Measurements from ENCODE around the gene RAB32. TPM values are rescaled to one million over a fixed set of nuclear protein-coding genes. Genes with fewer than 3 reads are reported as not detected.

Gene RAB32
- total and polyA plus RNA-seq, 2 of the 4 experiments (the other 2 are of a cell fraction) = 55.7 to 108 TPM

DNA sequence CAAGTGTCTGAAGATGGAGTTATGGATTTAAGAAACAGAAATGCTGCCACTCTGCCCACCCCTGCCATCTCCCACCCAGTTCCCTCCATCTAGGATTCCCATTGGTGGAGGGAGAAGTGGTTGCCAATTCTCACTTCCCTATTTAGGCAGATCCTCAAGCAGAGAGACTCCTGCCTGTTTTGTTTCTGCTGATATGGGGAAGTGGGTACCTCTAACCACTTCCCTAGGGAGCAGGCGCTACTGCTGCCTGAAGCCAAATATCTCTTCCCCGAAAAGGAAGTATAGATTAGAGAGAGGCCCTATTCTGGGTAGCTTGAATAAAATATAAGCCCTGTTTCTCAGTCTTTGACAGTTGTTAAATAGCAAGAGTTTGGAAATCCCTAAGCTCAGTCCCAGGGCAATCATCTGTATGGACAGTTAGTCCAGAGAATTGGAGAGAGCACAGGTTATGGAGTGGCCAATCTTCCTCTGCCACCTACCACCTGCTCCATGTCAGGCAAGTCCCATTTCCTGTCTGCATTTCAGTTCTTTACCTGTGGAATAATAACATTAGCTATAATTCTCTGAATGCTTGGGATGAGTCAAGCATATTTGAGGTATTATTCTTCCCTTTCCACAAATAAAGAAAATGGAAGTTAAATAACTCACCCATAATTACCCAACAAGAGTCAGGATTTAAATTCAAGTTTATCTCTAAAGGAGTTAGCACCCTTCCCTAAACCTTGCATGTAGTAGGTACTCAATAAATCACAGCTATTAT lies 52.5 kb downstream of the RAB32 start:
- no TSS peak for BruUV-seq (replicated peaks)
- H3K56ac ChIP-seq (ENCODE audit: extremely low read depth, insufficient read depth, low read length) = no peak overlapping the region
- no peak overlapping the region for H2BK15ac ChIP-seq (ENCODE audit: low read depth, low read length)
- H2AK9ac ChIP-seq (replicated peaks; ENCODE audit: low read depth, low read length, poor library complexity) = no peak overlapping the region
- no peak overlapping the region for H3K4me2 ChIP-seq (ENCODE audit: low read depth, low read length)
- no peak for TF ChIP-seq FOS (IDR thresholded peaks at IDR 0.05; ENCODE audit: low read depth, low read length)
- TF ChIP-seq RAD21 (IDR thresholded peaks at IDR 0.05; ENCODE audit: low read length) = no peak
- TF ChIP-seq MXI1 (IDR thresholded peaks at IDR 0.05; ENCODE audit: borderline replicate concordance, low read depth, low read length) = no peak
- no peak for TF ChIP-seq MAFK (IDR thresholded peaks at IDR 0.05; ENCODE audit: low read depth, low read length)
- TF ChIP-seq POLR2A (IDR thresholded peaks at IDR 0.05; ENCODE audit: low read depth, low read length) = no peak
- no peak for TF ChIP-seq CEBPB (IDR thresholded peaks at IDR 0.05; ENCODE audit: low read depth, low read length)
- TF ChIP-seq, protein P1, sequence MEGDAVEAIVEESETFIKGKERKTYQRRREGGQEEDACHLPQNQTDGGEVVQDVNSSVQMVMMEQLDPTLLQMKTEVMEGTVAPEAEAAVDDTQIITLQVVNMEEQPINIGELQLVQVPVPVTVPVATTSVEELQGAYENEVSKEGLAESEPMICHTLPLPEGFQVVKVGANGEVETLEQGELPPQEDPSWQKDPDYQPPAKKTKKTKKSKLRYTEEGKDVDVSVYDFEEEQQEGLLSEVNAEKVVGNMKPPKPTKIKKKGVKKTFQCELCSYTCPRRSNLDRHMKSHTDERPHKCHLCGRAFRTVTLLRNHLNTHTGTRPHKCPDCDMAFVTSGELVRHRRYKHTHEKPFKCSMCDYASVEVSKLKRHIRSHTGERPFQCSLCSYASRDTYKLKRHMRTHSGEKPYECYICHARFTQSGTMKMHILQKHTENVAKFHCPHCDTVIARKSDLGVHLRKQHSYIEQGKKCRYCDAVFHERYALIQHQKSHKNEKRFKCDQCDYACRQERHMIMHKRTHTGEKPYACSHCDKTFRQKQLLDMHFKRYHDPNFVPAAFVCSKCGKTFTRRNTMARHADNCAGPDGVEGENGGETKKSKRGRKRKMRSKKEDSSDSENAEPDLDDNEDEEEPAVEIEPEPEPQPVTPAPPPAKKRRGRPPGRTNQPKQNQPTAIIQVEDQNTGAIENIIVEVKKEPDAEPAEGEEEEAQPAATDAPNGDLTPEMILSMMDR (conservative IDR thresholded peaks at IDR 0.05; ENCODE audit: low read depth, low read length) = no peak
- no peak for TF ChIP-seq RFX5 (IDR thresholded peaks at IDR 0.05; ENCODE audit: low read depth, low read length)
- no peak for TF ChIP-seq CHD1 (IDR thresholded peaks at IDR 0.05; ENCODE audit: low read depth, low read length)
- no peak for TF ChIP-seq BHLHE40 (IDR thresholded peaks at IDR 0.05; ENCODE audit: low read depth, low read length)
- no peak for TF ChIP-seq MAZ (IDR thresholded peaks at IDR 0.05; ENCODE audit: borderline replicate concordance, low read depth, low read length)
- TF ChIP-seq RCOR1 (IDR thresholded peaks at IDR 0.05; ENCODE audit: insufficient replicate concordance, low read length) = no peak
- TF ChIP-seq NFE2L2 (IDR thresholded peaks at IDR 0.05; ENCODE audit: low read depth, low read length) = no peak
- H2BK5ac ChIP-seq (ENCODE audit: low read depth, low read length, poor library complexity, severe bottlenecking) = no peak overlapping the region
- H4K20me1 ChIP-seq (ENCODE audit: insufficient read depth, low read length) = no peaks in the 10 kb centered on the region
- in situ Hi-C loops (cut with MboI; ENCODE audit: low sequenced_read_pairs) (no loop called here), intact Hi-C loops (cut with micrococcal nuclease) (no loop called here), dilution Hi-C loops (cut with HindIII; ENCODE audit: low sequenced_read_pairs, unreplicated experiment) (no loop called here)
- H3K36me3 ChIP-seq (ENCODE audit: control insufficient read depth, insufficient read depth, low read length) = no peaks in the 10 kb centered on the region
- DNase-seq (no peak), ATAC-seq (ENCODE audit: low read depth) (no peak)
- no peaks in the 10 kb centered on the region for H3K9me3 ChIP-seq (ENCODE audit: control insufficient read depth, insufficient read depth, low read length)
- no peak overlapping the region for H3K18ac ChIP-seq (ENCODE audit: low read depth, low read length)
- H3K9me1 ChIP-seq (ENCODE audit: insufficient read depth, low read length) = no peaks in the 10 kb centered on the region
- no peak overlapping the region for H2BK120ac ChIP-seq (ENCODE audit: low read depth, low read length)
- H3K23ac ChIP-seq (ENCODE audit: low read depth, low read length) = no peak overlapping the region
- ChIA-PET CTCF (interaction anchor here (0.7 kb wide), 1 partner anchor 35 kb away, joined by 3 read pairs; no protein-coding TSS in a partner anchor), POLR2A (ENCODE audit: unreplicated experiment) (no interaction called here)
- H4K5ac ChIP-seq (ENCODE audit: low read depth, low read length) = no peak overlapping the region
- H3K4me3 ChIP-seq (ENCODE audit: insufficient read depth, low read depth, low read length) = no peak overlapping the region
- no peak overlapping the region for H3K4ac ChIP-seq (ENCODE audit: low read depth, low read length)
- no peaks in the 10 kb centered on the region for H3K4me1 ChIP-seq (ENCODE audit: control insufficient read depth, insufficient read depth, low read length)
- peaks cover 3% of the 10 kb centered on the region; the same call in 1 of the 2 replicates for H3K27me3 ChIP-seq (ENCODE audit: control insufficient read depth, insufficient read depth, low read length)
- H3K14ac ChIP-seq (replicated peaks; ENCODE audit: low read depth, low read length) = no peak overlapping the region
- no peak overlapping the region for H2BK20ac ChIP-seq (ENCODE audit: low read depth, low read length)
- H2AK5ac ChIP-seq (ENCODE audit: low read depth, low read length) = no peak overlapping the region
- no peak overlapping the region for H3K9ac ChIP-seq (ENCODE audit: low read depth, low read length)
- no peak overlapping the region for H3K27ac ChIP-seq (ENCODE audit: insufficient read depth, low read length)
- H3K79me1 ChIP-seq (ENCODE audit: low read depth in 1 of 2, low read length in 2 of 2) = no peaks in the 10 kb centered on the region
- H2AFZ ChIP-seq (replicated peaks; ENCODE audit: low read length, poor library complexity) = no peak overlapping the region
- H4K8ac ChIP-seq (ENCODE audit: low read depth in 2 of 2, low read length in 2 of 2) = no peak overlapping the region
- no peak overlapping the region for H4K91ac ChIP-seq (ENCODE audit: insufficient read depth, low read depth, low read length)
- no CpG with 5 or more reads among the region's 2 CpGs for WGBS, 2 experiments (ENCODE audit: extremely low coverage in 2 of 2, insufficient read length in 1 of 2)
